Mesenchymal stem cell (in vitro differentiated cells and primary cell): Measurements from ENCODE around the gene KLHL15.

Experiments
- DNase-seq: peaks from one replicate; pipeline ENCODE4 v3.0.0-alpha.2; 2013
- H2AFZ ChIP-seq: one replicate; pipeline ENCODE4 v1.6.1; 2013; ENCODE audit warnings: low read depth, mild to moderate bottlenecking, control low read depth, inconsistent platforms, low read length, moderate library complexity
- H2AK5ac ChIP-seq: 2 replicates; pipeline ENCODE4 v1.6.1; 2013; ENCODE audit warnings: low read length, moderate library complexity, mild to moderate bottlenecking, inconsistent platforms; ENCODE audit not compliant: severe bottlenecking
- H2BK120ac ChIP-seq: one replicate; pipeline ENCODE4 v1.6.1; 2013; ENCODE audit warnings: low read depth, mild to moderate bottlenecking, inconsistent platforms, low read length, moderate library complexity
- H2BK12ac ChIP-seq, 2 experiments: one replicate each; pipeline ENCODE4 v1.6.1; 2013; ENCODE audit warnings: inconsistent platforms in 2 of 2, low read length in 2 of 2, mild to moderate bottlenecking in 2 of 2, moderate library complexity in 2 of 2, control low read depth in 1 of 2
- H2BK15ac ChIP-seq: one replicate; pipeline ENCODE4 v1.6.1; 2013; ENCODE audit warnings: mild to moderate bottlenecking, low read depth, inconsistent platforms; ENCODE audit not compliant: poor library complexity, severe bottlenecking
- H2BK5ac ChIP-seq: 2 replicates; pipeline ENCODE4 v1.6.1; 2013; ENCODE audit warnings: low read depth, mild to moderate bottlenecking, low read length, control low read depth, inconsistent platforms; ENCODE audit not compliant: poor library complexity, severe bottlenecking
- H3K14ac ChIP-seq, 2 experiments: one replicate each; pipeline ENCODE4 v1.6.1; 2013; ENCODE audit warnings: inconsistent platforms in 2 of 2, low read length in 2 of 2, control low read depth in 1 of 2, mild to moderate bottlenecking in 1 of 2, moderate library complexity in 1 of 2
- H3K18ac ChIP-seq, 2 experiments: one replicate each; pipeline ENCODE4 v1.6.1; 2013; ENCODE audit warnings: inconsistent platforms in 2 of 2, low read length in 2 of 2, control low read depth in 1 of 2, low read depth in 1 of 2, mild to moderate bottlenecking in 1 of 2
- H3K23ac ChIP-seq, 2 experiments: one replicate each; pipeline ENCODE4 v1.6.1; 2013; ENCODE audit warnings: inconsistent platforms in 2 of 2, low read length in 2 of 2, mild to moderate bottlenecking in 2 of 2, moderate library complexity in 2 of 2, control low read depth in 1 of 2
- H3K27ac ChIP-seq: 2 replicates; pipeline ENCODE4 v1.5.1; 2013; ENCODE audit warnings: mild to moderate bottlenecking, moderate library complexity, low read length, control low read depth, inconsistent platforms; ENCODE audit not compliant: poor library complexity, severe bottlenecking
- H3K27me3 ChIP-seq, 2 experiments: 2 replicates each; pipeline versions ENCODE4 v1.6.1 to v1.7.0; 2013; ENCODE audit warnings: low read length in 2 of 2, mild to moderate bottlenecking in 2 of 2, moderate library complexity in 2 of 2, control low read depth in 1 of 2, inconsistent platforms in 1 of 2; ENCODE audit not compliant: control insufficient read depth in 1 of 2, insufficient read depth in 1 of 2
- H3K36me3 ChIP-seq, 2 experiments: 2 replicates each; pipeline versions ENCODE4 v1.6.1 to v1.7.0; 2013; ENCODE audit warnings: low read length in 2 of 2, control low read depth in 1 of 2, inconsistent platforms in 1 of 2, low read depth in 1 of 2, mild to moderate bottlenecking in 1 of 2; ENCODE audit not compliant: insufficient read depth in 2 of 2, control insufficient read depth in 1 of 2
- H3K4ac ChIP-seq, 2 experiments: one replicate each; pipeline ENCODE4 v1.6.1; 2013; ENCODE audit warnings: inconsistent platforms in 2 of 2, low read length in 2 of 2, mild to moderate bottlenecking in 2 of 2, moderate library complexity in 2 of 2, control low read depth in 1 of 2, low read depth in 1 of 2
- H3K4me1 ChIP-seq: 2 replicates; pipeline ENCODE4 v1.6.1; 2013; ENCODE audit warnings: low read depth, low read length, control low read depth; ENCODE audit not compliant: control insufficient read depth, insufficient read depth
- H3K4me2 ChIP-seq: 2 replicates; pipeline ENCODE4 v1.6.1; 2013; ENCODE audit warnings: low read length, mild to moderate bottlenecking, inconsistent platforms; ENCODE audit not compliant: poor library complexity, severe bottlenecking
- H3K4me3 ChIP-seq, 2 experiments: 2 replicates each; pipeline versions ENCODE4 v1.5.1 to v1.7.0; 2013; ENCODE audit warnings: low read length in 2 of 2, mild to moderate bottlenecking in 2 of 2, control low read depth in 1 of 2, low read depth in 1 of 2; ENCODE audit not compliant: insufficient read depth in 1 of 2
- H3K79me1 ChIP-seq: replicated peaks from 2 replicates; pipeline ENCODE4 v1.6.1; 2013; ENCODE audit warnings: mild to moderate bottlenecking, control low read depth, low read length, inconsistent platforms; ENCODE audit not compliant: poor library complexity, severe bottlenecking
- H3K9ac ChIP-seq: 2 replicates; pipeline ENCODE4 v1.7.0; 2013; ENCODE audit warnings: mild to moderate bottlenecking, low read length, moderate library complexity
- H3K9me3 ChIP-seq: 2 replicates; pipeline ENCODE4 v1.7.0; 2013; ENCODE audit warnings: mild to moderate bottlenecking, low read length; ENCODE audit not compliant: control insufficient read depth
- H4K8ac ChIP-seq: one replicate; pipeline ENCODE4 v1.6.1; 2013; ENCODE audit warnings: inconsistent platforms, mild to moderate bottlenecking, low read length, moderate library complexity
- H4K91ac ChIP-seq: one replicate; pipeline ENCODE4 v1.6.1; 2013; ENCODE audit warnings: mild to moderate bottlenecking, low read length, inconsistent platforms
- WGBS: methylation state at CpG from one replicate; pipeline ENCODE4 v1.1.7; 2013; ENCODE audit warnings: mixed read lengths; 5-methylcytosine and 5-hydroxymethylcytosine counted together

Gene KLHL15

DNA sequence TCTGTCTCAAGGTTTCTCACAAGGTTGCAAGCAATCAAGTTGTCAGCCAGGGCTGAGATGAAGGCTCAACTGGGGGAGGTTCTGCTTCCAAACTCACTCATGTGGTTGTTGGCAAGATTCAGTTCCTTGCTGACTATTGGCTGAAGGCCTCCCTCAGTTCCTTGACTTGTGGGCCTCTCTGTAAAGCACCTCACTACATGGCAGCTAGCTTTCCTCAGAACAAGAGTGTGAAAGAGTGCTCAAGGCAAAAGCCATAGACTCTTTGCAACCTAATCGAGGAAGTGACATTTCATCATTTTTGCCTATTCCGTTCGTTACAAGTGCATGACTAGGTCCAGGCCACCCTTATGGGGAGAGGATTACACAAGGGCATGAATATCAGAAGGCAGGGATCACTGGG, 67.2 kb downstream of the KLHL15 start:
- H2BK120ac ChIP-seq: no peak overlapping the region
- H3K23ac ChIP-seq: no peak overlapping the region
- no peak overlapping the region for H3K9ac ChIP-seq
- no peak overlapping the region for H3K4me3 ChIP-seq
- H3K9me3 ChIP-seq: no peaks in the 10 kb centered on the region
- no peak overlapping the region for H4K91ac ChIP-seq
- H4K8ac ChIP-seq: no peak overlapping the region
- H3K4me1 ChIP-seq: no peaks in the 10 kb centered on the region
- H3K18ac ChIP-seq: no peak overlapping the region
- no peak overlapping the region for H3K14ac ChIP-seq
- no peak for DNase-seq
- no peak overlapping the region for H3K27ac ChIP-seq
- H2AFZ ChIP-seq: no peak overlapping the region
- H3K4ac ChIP-seq: no peak overlapping the region
- no peak overlapping the region for H2BK12ac ChIP-seq
- 92% methylated on average over 3 of the region's 3 CpGs for WGBS
- H2BK15ac ChIP-seq: no peak overlapping the region
- H2AK5ac ChIP-seq: no peak overlapping the region
- H3K27me3 ChIP-seq: peaks cover 0 to 3% of the 10 kb centered on the region in 2 experiments
- H3K36me3 ChIP-seq: no peaks in the 10 kb centered on the region
- H3K4me2 ChIP-seq: no peak overlapping the region
- H3K79me1 ChIP-seq: no peaks in the 10 kb centered on the region
- H2BK5ac ChIP-seq: no peak overlapping the region

GRCh38 chrX:23954396-23954795, 72.6 kb downstream of the KLHL15 start:
- Histone ChIP-seq H2BK5ac (no peak overlapping the region), H3K4me2 (no peak overlapping the region), H3K23ac (no peak overlapping the region), H3K79me1 (no peaks in the 10 kb centered on the region), H3K27me3 (peaks cover 0 to 6% of the 10 kb centered on the region in 2 experiments), H4K91ac (no peak overlapping the region), H2BK12ac (no peak overlapping the region), H3K9me3 (no peaks in the 10 kb centered on the region), H2AK5ac (no peak overlapping the region), H3K9ac (no peak overlapping the region), H3K18ac (no peak overlapping the region), H3K14ac (no peak overlapping the region), H2AFZ (no peak overlapping the region), H3K36me3 (no peaks in the 10 kb centered on the region), H4K8ac (no peak overlapping the region), H2BK15ac (no peak overlapping the region), H3K4me1 (no peaks in the 10 kb centered on the region), H3K4ac (no peak overlapping the region), H2BK120ac (no peak overlapping the region), H3K4me3 (no peak overlapping the region), H3K27ac (no peak overlapping the region)
- 67% methylated on average over 3 of the region's 4 CpGs for WGBS
- DNase-seq: no peak

- Histone ChIP-seq H3K9ac (no peak overlapping the region), H3K4ac (no peak overlapping the region), H3K23ac (no peak overlapping the region), H3K27ac (no peak overlapping the region), H2BK12ac (no peak overlapping the region), H2AFZ (no peak overlapping the region), H3K79me1 (no peaks in the 10 kb centered on the region), H3K18ac (no peak overlapping the region), H3K27me3 (peaks cover 0 to 6% of the 10 kb centered on the region in 2 experiments), H2BK5ac (no peak overlapping the region), H3K4me3 (no peak overlapping the region), H3K14ac (no peak overlapping the region), H3K4me2 (no peak overlapping the region), H3K36me3 (no peaks in the 10 kb centered on the region), H3K9me3 (no peaks in the 10 kb centered on the region), H4K91ac (no peak overlapping the region), H2AK5ac (no peak overlapping the region), H2BK15ac (no peak overlapping the region), H3K4me1 (no peaks in the 10 kb centered on the region), H4K8ac (no peak overlapping the region), H2BK120ac (no peak overlapping the region)
- no peak for DNase-seq
- WGBS: 100% methylated on average over 9 of the region's 11 CpGs
Observed at GRCh38 chrX:23953908-23954269, 73.1 kb downstream of the KLHL15 start.

DNA sequence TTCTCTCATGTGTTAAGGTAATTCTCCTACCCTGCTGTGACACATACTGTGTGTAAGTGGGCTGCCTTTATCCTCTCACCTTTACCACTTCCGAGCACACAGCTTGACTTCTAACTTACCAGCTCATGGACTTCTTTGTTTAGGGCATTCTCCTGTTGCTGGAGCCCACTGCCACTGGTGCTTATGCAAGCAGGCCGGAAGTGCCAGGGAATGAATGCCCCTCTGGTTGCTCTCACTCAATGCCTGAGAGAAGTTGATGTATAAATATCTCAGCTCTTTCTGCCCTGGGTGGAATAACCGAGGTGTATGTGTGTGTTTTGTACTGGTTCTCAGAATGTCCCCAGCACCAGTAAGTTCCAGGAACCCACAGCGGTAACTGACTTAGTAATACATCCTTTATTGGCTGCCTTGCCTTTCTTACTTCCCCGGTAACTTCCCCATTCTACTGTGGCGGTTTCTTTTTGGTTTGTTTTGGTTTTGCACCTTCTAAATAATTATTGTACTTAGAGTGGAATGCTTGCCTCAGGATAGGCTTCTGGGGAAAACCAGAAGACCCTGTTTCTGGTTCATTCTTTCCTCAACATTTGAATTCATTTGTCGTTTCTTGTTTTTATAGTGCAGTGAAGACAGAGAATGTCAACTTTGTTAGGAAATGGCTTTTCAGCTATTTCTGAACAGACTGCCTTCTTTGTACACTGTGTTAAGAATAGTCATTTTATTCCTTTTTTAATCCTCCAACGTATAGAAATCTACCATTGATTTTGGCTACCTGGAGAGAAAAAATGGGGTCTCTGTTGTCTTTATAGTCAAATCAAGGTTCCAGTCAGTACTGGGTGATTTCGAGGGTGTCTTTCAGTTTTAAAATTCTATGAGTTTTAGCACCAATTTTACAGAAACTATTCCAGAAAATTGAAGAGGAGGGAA, 73.7 kb downstream of the KLHL15 start:
- Histone ChIP-seq H4K8ac (no peak overlapping the region), H2AFZ (no peak overlapping the region), H3K4me2 (no peak overlapping the region), H3K36me3 (no peaks in the 10 kb centered on the region), H3K79me1 (no peaks in the 10 kb centered on the region), H2AK5ac (no peak overlapping the region), H3K4me3 (no peak overlapping the region), H3K4ac (peak overlapping the region in 1 of 2 experiments; percentile 15), H3K23ac (no peak overlapping the region), H3K9ac (no peak overlapping the region), H3K4me1 (no peaks in the 10 kb centered on the region), H3K27me3 (peaks cover 0 to 6% of the 10 kb centered on the region in 2 experiments), H2BK15ac (no peak overlapping the region), H4K91ac (no peak overlapping the region), H3K18ac (no peak overlapping the region), H2BK5ac (no peak overlapping the region), H2BK12ac (no peak overlapping the region), H3K27ac (no peak overlapping the region), H3K14ac (no peak overlapping the region), H3K9me3 (no peaks in the 10 kb centered on the region), H2BK120ac (no peak overlapping the region)
- no peak for DNase-seq
- WGBS: 61% methylated on average over 2 of the region's 9 CpGs
